ENCODE measurements around the gene SRPX.

The SRPX gene

GRCh38 chrX:38149016-38149415, 71.7 kb downstream of the SRPX start:
- Histone ChIP-seq H3K27me3 (ENCODE audit: control insufficient read depth in 2 of 2, insufficient read depth in 2 of 2, low read length in 2 of 2) (peaks cover 0 to 6% of the 10 kb centered on the region in 2 donors), H3K27ac (ENCODE audit: low read depth in 2 of 2, low read length in 2 of 2) (no peak overlapping the region), H3K4me1 (ENCODE audit: control insufficient read depth in 2 of 2, insufficient read depth in 2 of 2, low read length in 2 of 2) (no peaks in the 10 kb centered on the region), H3K9me3 (ENCODE audit: control insufficient read depth in 2 of 2, low read length in 2 of 2) (no peaks in the 10 kb centered on the region), H3K36me3 (ENCODE audit: control insufficient read depth in 2 of 2, insufficient read depth in 2 of 2, low read length in 2 of 2) (no peaks in the 10 kb centered on the region), H3K4me3 (ENCODE audit: low read length in 2 of 2) (no peak overlapping the region), H3K9ac (ENCODE audit: low read depth in 1 of 2, low read length in 2 of 2) (no peak overlapping the region)

- Histone ChIP-seq H3K27me3 (ENCODE audit: control insufficient read depth in 2 of 2, insufficient read depth in 2 of 2, low read length in 2 of 2) (peaks cover 0 to 5% of the 10 kb centered on the region in 2 donors), H3K4me3 (ENCODE audit: low read length in 2 of 2) (no peak overlapping the region), H3K36me3 (ENCODE audit: control insufficient read depth in 2 of 2, insufficient read depth in 2 of 2, low read length in 2 of 2) (no peaks in the 10 kb centered on the region), H3K4me1 (ENCODE audit: control insufficient read depth in 2 of 2, insufficient read depth in 2 of 2, low read length in 2 of 2) (peaks cover 0 to 5% of the 10 kb centered on the region in 2 donors), H3K9ac (ENCODE audit: low read depth in 1 of 2, low read length in 2 of 2) (no peak overlapping the region), H3K27ac (ENCODE audit: low read depth in 2 of 2, low read length in 2 of 2) (no peak overlapping the region), H3K9me3 (ENCODE audit: control insufficient read depth in 2 of 2, low read length in 2 of 2) (no peaks in the 10 kb centered on the region)
Observed at GRCh38 chrX:38142610-38143009, 78.1 kb downstream of the SRPX start.

DNA sequence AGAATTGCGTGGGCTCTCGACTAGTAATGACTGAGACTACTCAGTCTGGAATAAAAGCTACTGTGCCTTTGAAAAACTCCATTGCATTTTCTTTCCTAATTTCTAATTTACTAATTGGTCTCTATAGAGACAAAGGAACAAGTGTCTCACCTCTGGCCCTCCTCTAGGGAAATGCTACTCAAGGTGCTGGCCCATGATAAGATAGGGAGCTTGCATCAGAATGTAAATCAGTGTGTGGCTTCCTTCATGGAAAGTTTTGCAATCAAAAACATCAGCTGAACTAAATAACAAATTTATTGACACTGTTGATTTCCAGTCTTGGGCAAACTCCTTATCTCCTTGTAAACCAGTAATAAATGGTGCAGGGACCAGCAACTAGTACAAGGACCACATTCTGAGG, 81.8 kb downstream of the SRPX start:
- no peak overlapping the region for H3K27ac ChIP-seq (ENCODE audit: low read depth in 2 of 2, low read length in 2 of 2)
- peaks cover 0 to 2% of the 10 kb centered on the region in 2 donors for H3K27me3 ChIP-seq (ENCODE audit: control insufficient read depth in 2 of 2, insufficient read depth in 2 of 2, low read length in 2 of 2)
- H3K4me1 ChIP-seq (ENCODE audit: control insufficient read depth in 2 of 2, insufficient read depth in 2 of 2, low read length in 2 of 2): peaks cover 0 to 5% of the 10 kb centered on the region in 2 donors
- H3K4me3 ChIP-seq (ENCODE audit: low read length in 2 of 2): no peak overlapping the region
- no peak overlapping the region for H3K9ac ChIP-seq (ENCODE audit: low read depth in 1 of 2, low read length in 2 of 2)
- H3K9me3 ChIP-seq (ENCODE audit: control insufficient read depth in 2 of 2, low read length in 2 of 2): no peaks in the 10 kb centered on the region
- no peaks in the 10 kb centered on the region for H3K36me3 ChIP-seq (ENCODE audit: control insufficient read depth in 2 of 2, insufficient read depth in 2 of 2, low read length in 2 of 2)

GRCh38 chrX:38138157-38138891, 82.3 kb downstream of the SRPX start:
- Histone ChIP-seq H3K4me1 (ENCODE audit: control insufficient read depth in 2 of 2, insufficient read depth in 2 of 2, low read length in 2 of 2) (peaks cover 0 to 3% of the 10 kb centered on the region in 2 donors), H3K27ac (ENCODE audit: low read depth in 2 of 2, low read length in 2 of 2) (no peak overlapping the region), H3K36me3 (ENCODE audit: control insufficient read depth in 2 of 2, insufficient read depth in 2 of 2, low read length in 2 of 2) (no peaks in the 10 kb centered on the region), H3K9me3 (ENCODE audit: control insufficient read depth in 2 of 2, low read length in 2 of 2) (no peaks in the 10 kb centered on the region), H3K4me3 (ENCODE audit: low read length in 2 of 2) (no peak overlapping the region), H3K9ac (ENCODE audit: low read depth in 1 of 2, low read length in 2 of 2) (no peak overlapping the region), H3K27me3 (ENCODE audit: control insufficient read depth in 2 of 2, insufficient read depth in 2 of 2, low read length in 2 of 2) (peaks cover 0 to 2% of the 10 kb centered on the region in 2 donors)

DNA sequence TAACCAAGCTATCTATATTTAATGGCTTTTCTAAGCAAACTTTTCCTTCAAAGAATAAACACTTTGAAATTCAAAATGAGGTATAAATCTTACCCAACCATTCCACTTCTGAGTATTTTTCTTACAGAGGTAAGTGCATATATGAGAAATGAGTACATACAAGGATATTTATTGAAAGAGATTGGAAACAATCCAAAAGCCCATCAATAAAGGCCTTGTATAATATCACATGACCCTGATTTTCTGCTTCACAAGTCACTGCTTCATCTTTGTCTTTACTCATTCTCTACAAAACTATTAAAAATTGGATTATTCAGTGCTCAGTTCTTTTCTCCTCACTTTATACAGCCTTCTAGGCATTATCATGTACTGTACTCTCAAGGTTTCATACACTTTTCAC, 91.3 kb downstream of the SRPX start:
- Histone ChIP-seq H3K4me3 (ENCODE audit: low read length in 2 of 2) (no peak overlapping the region), H3K27me3 (ENCODE audit: control insufficient read depth in 2 of 2, insufficient read depth in 2 of 2, low read length in 2 of 2) (peaks cover 3% of the 10 kb centered on the region in 2 donors), H3K9ac (ENCODE audit: low read depth in 1 of 2, low read length in 2 of 2) (no peak overlapping the region), H3K27ac (ENCODE audit: low read depth in 2 of 2, low read length in 2 of 2) (no peak overlapping the region), H3K36me3 (ENCODE audit: control insufficient read depth in 2 of 2, insufficient read depth in 2 of 2, low read length in 2 of 2) (no peaks in the 10 kb centered on the region), H3K4me1 (ENCODE audit: control insufficient read depth in 2 of 2, insufficient read depth in 2 of 2, low read length in 2 of 2) (no peaks in the 10 kb centered on the region), H3K9me3 (ENCODE audit: control insufficient read depth in 2 of 2, low read length in 2 of 2) (no peaks in the 10 kb centered on the region)

- Histone ChIP-seq H3K9me3 (ENCODE audit: control insufficient read depth in 2 of 2, low read length in 2 of 2) (no peaks in the 10 kb centered on the region), H3K27me3 (ENCODE audit: control insufficient read depth in 2 of 2, insufficient read depth in 2 of 2, low read length in 2 of 2) (peaks cover 3% of the 10 kb centered on the region in 2 donors), H3K9ac (ENCODE audit: low read depth in 1 of 2, low read length in 2 of 2) (no peak overlapping the region), H3K27ac (ENCODE audit: low read depth in 2 of 2, low read length in 2 of 2) (no peak overlapping the region), H3K4me1 (ENCODE audit: control insufficient read depth in 2 of 2, insufficient read depth in 2 of 2, low read length in 2 of 2) (no peaks in the 10 kb centered on the region), H3K4me3 (ENCODE audit: low read length in 2 of 2) (no peak overlapping the region), H3K36me3 (ENCODE audit: control insufficient read depth in 2 of 2, insufficient read depth in 2 of 2, low read length in 2 of 2) (no peaks in the 10 kb centered on the region)
Observed at GRCh38 chrX:38127961-38128360, 92.7 kb downstream of the SRPX start.

DNA sequence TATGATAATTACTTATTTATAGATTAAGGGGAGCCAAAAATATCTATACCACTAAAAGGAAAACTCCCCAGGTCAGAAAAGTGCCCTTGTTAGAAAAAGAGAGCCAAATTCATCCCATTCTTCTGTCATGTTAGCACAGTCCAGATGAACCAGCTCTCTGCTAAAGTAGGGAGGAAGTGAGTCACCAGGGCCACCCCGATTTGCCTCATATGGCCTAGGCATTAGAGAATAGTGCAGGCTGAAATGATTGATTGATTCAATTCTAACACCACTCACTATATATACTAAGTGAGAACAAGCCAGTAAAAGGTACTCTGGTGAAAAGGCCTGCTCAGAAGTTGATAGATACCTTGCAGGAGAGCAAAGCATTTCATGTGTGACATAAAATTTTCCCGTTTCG, 94.5 kb downstream of the SRPX start:
- Histone ChIP-seq H3K36me3 (ENCODE audit: control insufficient read depth in 2 of 2, insufficient read depth in 2 of 2, low read length in 2 of 2) (no peaks in the 10 kb centered on the region), H3K4me3 (ENCODE audit: low read length in 2 of 2) (no peak overlapping the region), H3K9me3 (ENCODE audit: control insufficient read depth in 2 of 2, low read length in 2 of 2) (no peaks in the 10 kb centered on the region), H3K9ac (ENCODE audit: low read depth in 1 of 2, low read length in 2 of 2) (no peak overlapping the region), H3K27me3 (ENCODE audit: control insufficient read depth in 2 of 2, insufficient read depth in 2 of 2, low read length in 2 of 2) (peaks cover 3% of the 10 kb centered on the region in 2 donors), H3K27ac (ENCODE audit: low read depth in 2 of 2, low read length in 2 of 2) (no peak overlapping the region), H3K4me1 (ENCODE audit: control insufficient read depth in 2 of 2, insufficient read depth in 2 of 2, low read length in 2 of 2) (no peaks in the 10 kb centered on the region)

DNA sequence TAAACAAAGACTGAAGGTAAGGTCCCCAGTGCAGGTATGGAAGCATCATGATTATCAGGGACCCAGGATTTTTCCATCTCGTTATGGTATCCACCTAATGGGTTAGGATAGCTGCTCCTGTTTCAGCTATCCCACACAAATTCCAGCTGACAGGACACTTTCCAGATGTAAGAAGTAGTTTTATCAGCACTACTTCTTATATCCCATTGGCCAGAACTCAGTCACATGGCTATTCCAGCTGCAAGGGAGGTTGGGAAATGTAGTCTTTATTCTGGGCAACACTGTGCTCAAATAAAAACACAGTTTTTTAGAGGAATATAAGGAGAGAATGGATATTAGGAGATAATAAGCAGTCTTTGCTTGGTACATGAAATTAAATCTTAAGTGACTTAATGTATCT, 96.7 kb downstream of the SRPX start:
- no peak overlapping the region for H3K9ac ChIP-seq (ENCODE audit: low read depth in 1 of 2, low read length in 2 of 2)
- H3K4me3 ChIP-seq (ENCODE audit: low read length in 2 of 2): no peak overlapping the region

DNA sequence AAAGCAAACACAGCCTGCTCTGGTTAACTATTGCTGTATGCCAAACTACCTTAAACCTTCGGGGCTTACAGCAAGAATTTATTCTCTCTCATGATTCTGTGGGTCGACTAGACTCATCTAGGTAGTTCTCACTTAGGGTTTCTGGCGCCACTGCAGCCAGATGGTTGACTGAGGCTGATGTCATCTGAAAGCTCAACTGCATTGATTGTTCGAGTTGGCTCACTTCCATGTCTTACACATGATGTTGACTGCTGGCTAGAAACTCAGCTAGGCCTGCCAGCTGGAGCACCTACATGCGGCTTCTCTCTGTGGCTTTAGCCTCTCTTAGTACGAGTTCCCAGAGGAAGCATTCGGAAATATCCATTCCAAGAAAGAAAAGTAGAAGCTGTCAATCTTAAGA, 103.2 kb downstream of the SRPX start:
- Histone ChIP-seq H3K9me3 (ENCODE audit: control insufficient read depth in 2 of 2, low read length in 2 of 2) (no peaks in the 10 kb centered on the region), H3K27ac (ENCODE audit: low read depth in 2 of 2, low read length in 2 of 2) (no peak overlapping the region), H3K27me3 (ENCODE audit: control insufficient read depth in 2 of 2, insufficient read depth in 2 of 2, low read length in 2 of 2) (peaks cover 0 to 3% of the 10 kb centered on the region in 2 donors), H3K4me1 (ENCODE audit: control insufficient read depth in 2 of 2, insufficient read depth in 2 of 2, low read length in 2 of 2) (no peaks in the 10 kb centered on the region), H3K4me3 (ENCODE audit: low read length in 2 of 2) (no peak overlapping the region), H3K36me3 (ENCODE audit: control insufficient read depth in 2 of 2, insufficient read depth in 2 of 2, low read length in 2 of 2) (no peaks in the 10 kb centered on the region), H3K9ac (ENCODE audit: low read depth in 1 of 2, low read length in 2 of 2) (no peak overlapping the region)

More for the DNA sequence above, 96.7 kb downstream of the SRPX start:
- no peaks in the 10 kb centered on the region for H3K9me3 ChIP-seq (ENCODE audit: control insufficient read depth in 2 of 2, low read length in 2 of 2)
- H3K4me1 ChIP-seq (ENCODE audit: control insufficient read depth in 2 of 2, insufficient read depth in 2 of 2, low read length in 2 of 2): no peaks in the 10 kb centered on the region
- H3K36me3 ChIP-seq (ENCODE audit: control insufficient read depth in 2 of 2, insufficient read depth in 2 of 2, low read length in 2 of 2): no peaks in the 10 kb centered on the region
- peaks cover 3% of the 10 kb centered on the region in 2 donors for H3K27me3 ChIP-seq (ENCODE audit: control insufficient read depth in 2 of 2, insufficient read depth in 2 of 2, low read length in 2 of 2)
- H3K27ac ChIP-seq (ENCODE audit: low read depth in 2 of 2, low read length in 2 of 2): no peak overlapping the region

DNA sequence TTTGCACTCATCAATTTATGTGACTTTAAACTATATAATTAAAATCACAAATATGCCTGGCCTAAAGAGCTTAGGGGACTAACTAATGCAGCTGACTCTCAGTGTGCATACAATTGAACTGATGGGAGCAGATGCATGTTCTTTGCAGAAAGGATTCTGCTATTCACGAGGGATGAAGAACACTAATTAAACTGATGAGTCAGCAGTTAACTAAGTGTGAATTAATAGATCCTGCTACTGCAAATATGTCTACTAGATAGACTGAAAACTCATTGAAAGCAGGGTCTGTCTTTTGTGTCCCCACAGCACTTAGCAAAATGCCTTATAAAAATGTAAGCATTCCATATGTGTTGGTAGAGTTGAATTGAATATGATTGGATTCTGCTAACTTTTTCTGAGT, 104.0 kb downstream of the SRPX start:
- H3K9me3 ChIP-seq (ENCODE audit: control insufficient read depth in 2 of 2, low read length in 2 of 2): no peaks in the 10 kb centered on the region
- H3K27me3 ChIP-seq (ENCODE audit: control insufficient read depth in 2 of 2, insufficient read depth in 2 of 2, low read length in 2 of 2): peaks cover 0 to 3% of the 10 kb centered on the region in 2 donors
- no peaks in the 10 kb centered on the region for H3K36me3 ChIP-seq (ENCODE audit: control insufficient read depth in 2 of 2, insufficient read depth in 2 of 2, low read length in 2 of 2)
- no peak overlapping the region for H3K4me3 ChIP-seq (ENCODE audit: low read length in 2 of 2)
- no peaks in the 10 kb centered on the region for H3K4me1 ChIP-seq (ENCODE audit: control insufficient read depth in 2 of 2, insufficient read depth in 2 of 2, low read length in 2 of 2)
- H3K9ac ChIP-seq (ENCODE audit: low read depth in 1 of 2, low read length in 2 of 2): no peak overlapping the region
- no peak overlapping the region for H3K27ac ChIP-seq (ENCODE audit: low read depth in 2 of 2, low read length in 2 of 2)

All from mucosa of rectum (tissue), 2 donors.